Retinal pigment epithelial cell (primary cell): ENCODE results near the gene BEST3.

Source experiments
- DNase-seq: peaks from one replicate; pipeline ENCODE4 v3.0.0-alpha.2; 2010; ENCODE audit warnings: low read depth
- H3K4me3 ChIP-seq: 2 replicates; pipeline ENCODE4 v1.5.1; 2011; ENCODE audit warnings: mild to moderate bottlenecking, low read length, control low read depth, moderate library complexity
- CTCF ChIP-seq: conservative IDR thresholded peaks from 2 replicates; pipeline ENCODE4 v1.5.1; 2011; ENCODE audit warnings: low read depth, low read length, control low read depth, inconsistent platforms

Gene BEST3

GRCh38 chr12:69703146-69703642 is 4.1 kb upstream of the BEST3 start:
- H3K4me3 ChIP-seq: no peak overlapping the region
- no peak for TF ChIP-seq CTCF
- DNase-seq: no peak

DNA sequence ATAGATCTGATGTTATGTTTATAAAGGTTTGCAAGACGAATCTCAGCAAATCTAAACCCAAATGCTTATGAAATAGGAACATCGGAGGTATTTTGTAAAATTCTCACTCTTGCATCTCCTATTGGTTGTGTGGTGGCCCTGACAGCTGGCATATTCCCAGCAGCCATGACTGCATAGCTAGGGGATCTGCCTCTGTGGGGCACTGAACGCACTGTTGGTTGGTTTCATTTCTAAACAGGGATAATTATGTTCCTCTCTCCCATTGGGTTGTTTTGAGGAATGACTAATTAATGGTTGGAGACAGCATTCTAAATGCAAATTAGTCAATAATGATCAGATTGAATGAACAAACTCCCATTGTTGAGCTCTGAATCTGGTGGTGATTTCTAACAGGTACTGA is 2.7 kb upstream of the BEST3 start:
- TF ChIP-seq CTCF: no peak
- no peak overlapping the region for H3K4me3 ChIP-seq
- no peak for DNase-seq

GRCh38 chr12:69698054-69698453 is 1.0 kb downstream of the BEST3 start:
- no peak for TF ChIP-seq CTCF
- no peak for DNase-seq
- no peak overlapping the region for H3K4me3 ChIP-seq

GRCh38 chr12:69694123-69694522 is 5.0 kb downstream of the BEST3 start:
- TF ChIP-seq CTCF: no peak
- H3K4me3 ChIP-seq: no peak overlapping the region
- DNase-seq: no peak

GRCh38 chr12:69689638-69690037 is 9.5 kb downstream of the BEST3 start:
- H3K4me3 ChIP-seq: no peak overlapping the region
- TF ChIP-seq CTCF: no peak
- DNase-seq: no peak

DNA sequence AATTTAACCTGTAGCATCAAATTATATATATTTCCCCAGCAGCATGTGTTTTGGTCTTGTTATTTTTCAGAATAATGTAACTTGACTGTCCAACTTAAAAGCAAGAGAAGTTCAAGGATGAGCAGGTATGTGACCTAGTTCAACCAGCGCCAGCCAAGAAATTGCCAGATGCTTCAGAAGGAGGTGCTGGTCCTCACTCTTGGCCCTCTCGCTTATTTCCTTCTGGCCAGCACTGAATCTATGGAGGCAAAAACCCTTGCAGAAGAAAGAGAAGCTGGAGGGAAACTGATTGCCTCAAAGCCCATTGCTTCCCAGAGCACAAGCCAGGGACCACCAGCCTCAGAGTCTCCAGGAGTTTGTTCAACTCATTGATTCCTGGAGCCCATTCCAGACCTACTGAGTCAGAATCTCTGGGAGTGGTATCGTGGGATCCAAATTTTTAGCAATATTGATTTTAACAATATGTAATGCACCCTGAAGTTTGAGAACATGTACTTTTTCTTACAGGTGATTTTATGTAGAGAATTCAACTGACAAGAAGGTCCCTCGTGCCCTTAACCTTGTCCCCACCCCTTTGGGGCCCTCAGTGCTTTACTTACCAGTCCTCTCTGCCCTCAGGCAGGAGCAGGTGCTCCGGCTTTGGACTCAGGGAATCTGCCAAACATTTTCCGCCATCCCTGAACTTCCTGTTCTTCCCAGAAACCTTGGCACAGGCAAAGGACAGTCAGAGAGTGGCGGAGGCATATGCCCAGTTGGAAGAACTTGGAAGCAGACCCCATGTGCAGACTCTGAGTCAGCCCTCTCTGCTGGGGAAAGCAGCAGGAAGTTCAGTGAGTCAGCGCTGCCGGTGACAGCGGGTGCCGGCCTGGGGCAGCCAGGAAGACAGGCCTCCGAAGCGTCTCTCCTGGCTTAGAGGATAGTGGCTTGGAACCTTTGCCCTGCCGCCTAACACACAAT is 10.4 kb downstream of the BEST3 start:
- no peak overlapping the region for H3K4me3 ChIP-seq
- peak; percentile 94 for DNase-seq
- no peak for TF ChIP-seq CTCF

DNA sequence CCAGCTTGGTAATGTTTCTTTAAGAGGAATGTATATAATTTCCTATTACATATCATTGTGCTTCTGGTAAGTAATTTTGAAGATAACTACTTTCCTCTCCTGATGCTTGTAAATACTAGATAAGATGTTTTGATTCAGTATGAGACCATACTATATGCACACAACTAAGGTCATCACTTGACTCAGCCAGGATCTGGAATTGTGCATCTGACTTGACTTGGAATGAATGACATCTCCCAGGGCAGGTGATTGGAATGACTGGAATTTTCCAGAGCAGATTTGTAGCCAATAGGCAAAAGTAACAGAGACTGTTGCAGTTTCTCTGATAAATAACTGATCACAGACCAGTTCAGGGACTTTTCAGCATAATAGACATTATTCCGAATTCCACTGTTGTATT is 11.1 kb downstream of the BEST3 start:
- DNase-seq: peak; percentile 43
- no peak overlapping the region for H3K4me3 ChIP-seq
- no peak for TF ChIP-seq CTCF
